HG02588 (cell line): Measurements from ENCODE around the gene NAT8.
"Not testable (repeated sequence)": the region's sequence is repeated elsewhere in the genome, so short reads cannot be mapped to it uniquely, and the experiment has no call there.

Experiments
- ATAC-seq: cut with Tn5 transposase; IDR thresholded peaks from one replicate; pipeline ENCODE4 v1.9.1; 2021; ENCODE audit warnings: mild to moderate bottlenecking, moderate library complexity; ENCODE audit not compliant: unreplicated experiment

Gene NAT8

GRCh38 chr2:73638429-73638828, 3.8 kb downstream of the NAT8 start:
- no peak for ATAC-seq

- ATAC-seq, result not testable (repeated sequence)
Observed at GRCh38 chr2:73636977-73637376, 5.2 kb downstream of the NAT8 start.

- ATAC-seq, result not testable (repeated sequence)
Observed at GRCh38 chr2:73630662-73631266, 11.5 kb downstream of the NAT8 start.

GRCh38 chr2:73628493-73628892, 13.7 kb downstream of the NAT8 start:
- ATAC-seq, result peak; percentile 53

GRCh38 chr2:73626237-73626636, 16.0 kb downstream of the NAT8 start:
- ATAC-seq, result not testable (repeated sequence)

- ATAC-seq, result not testable (repeated sequence)
Observed at GRCh38 chr2:73624625-73625024, 17.6 kb downstream of the NAT8 start.

- not testable (repeated sequence) for ATAC-seq
Observed at GRCh38 chr2:73624036-73624435, 18.2 kb downstream of the NAT8 start.

GRCh38 chr2:73619925-73620324, 22.3 kb downstream of the NAT8 start:
- ATAC-seq, result not testable (repeated sequence)

- ATAC-seq, result no peak
Observed at GRCh38 chr2:73614997-73615396, 27.2 kb downstream of the NAT8 start.

- ATAC-seq, result no peak
Observed at GRCh38 chr2:73614105-73614504, 28.1 kb downstream of the NAT8 start.

GRCh38 chr2:73611867-73612266, 30.4 kb downstream of the NAT8 start:
- ATAC-seq, result no peak

- no peak for ATAC-seq
Observed at GRCh38 chr2:73611193-73611592, 31.0 kb downstream of the NAT8 start.

GRCh38 chr2:73610111-73610510, 32.1 kb downstream of the NAT8 start:
- no peak for ATAC-seq

GRCh38 chr2:73604589-73604988, 37.6 kb downstream of the NAT8 start:
- ATAC-seq, result not testable (repeated sequence)

- not testable (repeated sequence) for ATAC-seq
Observed at GRCh38 chr2:73603099-73603588, 39.1 kb downstream of the NAT8 start.

- ATAC-seq, result no peak
Observed at GRCh38 chr2:73601780-73602179, 40.4 kb downstream of the NAT8 start.

GRCh38 chr2:73594251-73594650, 48.0 kb downstream of the NAT8 start:
- ATAC-seq, result no peak

GRCh38 chr2:73593680-73594079, 48.5 kb downstream of the NAT8 start:
- ATAC-seq, result no peak
